Osteoblast (primary cell): ENCODE data around the gene BPIFB4. TPM values are rescaled to one million over a fixed set of nuclear protein-coding genes. Genes with fewer than 3 reads are reported as not detected.

Experiments used
- DNase-seq: peaks from one replicate; pipeline ENCODE4 v3.0.0; 2011; ENCODE audit warnings: low spot score, mixed read lengths; ENCODE audit not compliant: insufficient read length; ENCODE audit errors: missing footprints
- H2AFZ ChIP-seq: 2 replicates; pipeline ENCODE4 v1.6.0; 2011; ENCODE audit warnings: mild to moderate bottlenecking, low read length
- H3K27ac ChIP-seq: 2 replicates; pipeline ENCODE4 v1.5.1; 2011; ENCODE audit warnings: mild to moderate bottlenecking, low read depth, low read length, moderate library complexity
- H3K27me3 ChIP-seq: 2 replicates; pipeline ENCODE4 v1.6.0; 2012; ENCODE audit warnings: mild to moderate bottlenecking, control low read depth, inconsistent platforms, low read length, moderate library complexity; ENCODE audit not compliant: insufficient read depth
- H3K36me3 ChIP-seq: 2 replicates; pipeline ENCODE4 v1.5.1; 2011; ENCODE audit warnings: mild to moderate bottlenecking, low read length, control low read depth, moderate library complexity; ENCODE audit not compliant: insufficient read depth
- H3K4me1 ChIP-seq: 2 replicates; pipeline ENCODE4 v1.5.1; 2011; ENCODE audit warnings: mild to moderate bottlenecking, low read length, control low read depth, moderate library complexity; ENCODE audit not compliant: insufficient read depth
- H3K4me2 ChIP-seq: 2 replicates; pipeline ENCODE4 v1.6.0; 2011; ENCODE audit warnings: mild to moderate bottlenecking, low read length; ENCODE audit not compliant: insufficient read depth
- H3K4me3 ChIP-seq: fragments of 200-600 bp; sonication (generic); 3 replicates; pipeline ENCODE4 v1.5.1; 2012; ENCODE audit warnings: mild to moderate bottlenecking, low read length, inconsistent platforms; ENCODE audit not compliant: insufficient read depth
- H3K79me2 ChIP-seq: 2 replicates; pipeline ENCODE4 v1.6.0; 2012; ENCODE audit warnings: mild to moderate bottlenecking, low read length, control low read depth, inconsistent platforms; ENCODE audit not compliant: insufficient read depth
- H3K9me3 ChIP-seq: 2 replicates; pipeline ENCODE4 v1.5.1; 2011; ENCODE audit warnings: low read depth, low read length, control low read depth
- H4K20me1 ChIP-seq: 2 replicates; pipeline ENCODE4 v1.6.0; 2012; ENCODE audit warnings: mild to moderate bottlenecking, low read length, control low read depth; ENCODE audit not compliant: insufficient read depth
- total RNA-seq: library from RNA; depleted of rRNA; stranded (reverse); fragments of >200 nt; gene quantifications from 2 replicates; pipeline ENCODE4 v1.2.3, GENCODE V29; 2012
- TF ChIP-seq, protein P1 (sequence below): IDR thresholded peaks from 2 replicates; pipeline ENCODE4 v1.5.1; 2011; ENCODE audit warnings: mild to moderate bottlenecking, low read depth, low read length, moderate library complexity; ENCODE audit errors: extremely low read depth

BPIFB4 gene
- total RNA-seq, 1 donor: not detected

DNA sequence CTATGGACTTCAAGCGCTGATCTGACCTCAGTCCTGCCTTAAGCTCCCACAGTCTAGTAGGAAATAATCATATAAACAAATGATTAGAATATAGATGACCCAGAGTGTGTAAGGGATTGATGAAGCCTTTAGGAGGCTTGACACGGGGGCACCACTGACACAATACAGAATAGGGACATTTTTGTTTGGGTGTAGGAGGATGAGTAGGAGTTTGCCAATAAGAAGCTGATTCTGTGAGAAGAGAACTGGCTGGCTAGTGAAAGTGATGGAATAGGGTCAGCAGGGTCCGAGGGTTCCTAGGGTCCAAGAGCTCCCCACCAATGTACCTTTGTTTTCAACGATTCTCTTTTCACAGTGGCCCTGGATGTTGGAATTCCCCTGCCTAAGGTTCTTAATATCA is 7.1 kb upstream of the BPIFB4 start:
- no peaks in the 10 kb centered on the region for H3K9me3 ChIP-seq
- H3K4me3 ChIP-seq: no peak overlapping the region
- no peaks in the 10 kb centered on the region for H4K20me1 ChIP-seq
- no peak overlapping the region for H3K4me2 ChIP-seq
- no peak overlapping the region for H3K27ac ChIP-seq
- no peaks in the 10 kb centered on the region for H3K79me2 ChIP-seq
- H3K27me3 ChIP-seq: peaks cover 10% of the 10 kb centered on the region
- H3K4me1 ChIP-seq: no peaks in the 10 kb centered on the region
- TF ChIP-seq, protein P1, sequence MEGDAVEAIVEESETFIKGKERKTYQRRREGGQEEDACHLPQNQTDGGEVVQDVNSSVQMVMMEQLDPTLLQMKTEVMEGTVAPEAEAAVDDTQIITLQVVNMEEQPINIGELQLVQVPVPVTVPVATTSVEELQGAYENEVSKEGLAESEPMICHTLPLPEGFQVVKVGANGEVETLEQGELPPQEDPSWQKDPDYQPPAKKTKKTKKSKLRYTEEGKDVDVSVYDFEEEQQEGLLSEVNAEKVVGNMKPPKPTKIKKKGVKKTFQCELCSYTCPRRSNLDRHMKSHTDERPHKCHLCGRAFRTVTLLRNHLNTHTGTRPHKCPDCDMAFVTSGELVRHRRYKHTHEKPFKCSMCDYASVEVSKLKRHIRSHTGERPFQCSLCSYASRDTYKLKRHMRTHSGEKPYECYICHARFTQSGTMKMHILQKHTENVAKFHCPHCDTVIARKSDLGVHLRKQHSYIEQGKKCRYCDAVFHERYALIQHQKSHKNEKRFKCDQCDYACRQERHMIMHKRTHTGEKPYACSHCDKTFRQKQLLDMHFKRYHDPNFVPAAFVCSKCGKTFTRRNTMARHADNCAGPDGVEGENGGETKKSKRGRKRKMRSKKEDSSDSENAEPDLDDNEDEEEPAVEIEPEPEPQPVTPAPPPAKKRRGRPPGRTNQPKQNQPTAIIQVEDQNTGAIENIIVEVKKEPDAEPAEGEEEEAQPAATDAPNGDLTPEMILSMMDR: no peak
- no peaks in the 10 kb centered on the region for H3K36me3 ChIP-seq
- no peak for DNase-seq
- no peak overlapping the region for H2AFZ ChIP-seq

DNA sequence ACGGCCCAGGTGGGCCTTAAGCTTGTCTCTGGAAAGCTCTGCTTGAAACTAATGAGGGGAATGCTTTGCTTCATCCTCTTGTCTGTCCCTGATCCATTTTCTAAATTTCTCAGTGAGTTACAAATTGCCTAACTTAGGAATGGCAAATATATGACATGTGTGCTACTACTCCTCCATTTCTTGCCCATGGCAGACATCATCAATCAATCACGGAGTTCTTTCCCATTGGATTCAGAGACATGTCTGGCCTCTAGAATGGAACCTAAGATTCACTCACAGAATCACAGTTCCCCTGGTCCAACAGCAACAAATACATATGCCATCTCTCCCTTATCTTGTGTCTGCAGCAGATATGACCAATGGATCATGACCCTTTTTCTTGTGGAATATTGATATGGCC is 6.6 kb upstream of the BPIFB4 start:
- no peak for DNase-seq
- TF ChIP-seq, protein P1: no peak
- no peak overlapping the region for H3K4me3 ChIP-seq
- H3K79me2 ChIP-seq: no peaks in the 10 kb centered on the region
- H3K36me3 ChIP-seq: no peaks in the 10 kb centered on the region
- H3K27ac ChIP-seq: no peak overlapping the region
- no peak overlapping the region for H2AFZ ChIP-seq
- H3K4me1 ChIP-seq: no peaks in the 10 kb centered on the region
- no peak overlapping the region for H3K4me2 ChIP-seq
- no peaks in the 10 kb centered on the region for H3K9me3 ChIP-seq
- H3K27me3 ChIP-seq: peaks cover 10% of the 10 kb centered on the region
- no peaks in the 10 kb centered on the region for H4K20me1 ChIP-seq

DNA sequence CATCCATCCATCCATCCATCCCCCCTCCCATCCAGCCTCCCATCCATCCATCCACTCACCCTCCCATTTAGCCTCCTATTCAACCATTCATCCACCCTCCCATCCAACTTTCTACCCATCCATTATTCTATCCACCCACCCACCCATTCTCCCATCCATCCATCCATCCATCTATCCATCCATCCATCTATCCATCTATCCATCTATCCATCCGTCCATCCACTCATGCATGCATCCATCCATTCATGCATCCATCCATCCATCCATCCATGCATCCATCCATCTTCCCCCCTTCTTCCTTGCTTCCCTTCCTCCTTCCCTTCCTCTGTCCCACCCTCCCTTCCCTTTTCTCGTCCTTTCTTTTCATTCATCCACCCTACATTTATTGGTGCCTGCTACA is 4.8 kb upstream of the BPIFB4 start:
- TF ChIP-seq, protein P1: no peak
- Histone ChIP-seq H3K4me2 (no peak overlapping the region), H3K27me3 (peaks cover 9% of the 10 kb centered on the region), H3K36me3 (no peaks in the 10 kb centered on the region), H3K79me2 (no peaks in the 10 kb centered on the region), H3K4me1 (no peaks in the 10 kb centered on the region), H2AFZ (no peak overlapping the region), H3K4me3 (no peak overlapping the region), H4K20me1 (no peaks in the 10 kb centered on the region), H3K27ac (no peak overlapping the region), H3K9me3 (no peaks in the 10 kb centered on the region)
- no peak for DNase-seq

DNA sequence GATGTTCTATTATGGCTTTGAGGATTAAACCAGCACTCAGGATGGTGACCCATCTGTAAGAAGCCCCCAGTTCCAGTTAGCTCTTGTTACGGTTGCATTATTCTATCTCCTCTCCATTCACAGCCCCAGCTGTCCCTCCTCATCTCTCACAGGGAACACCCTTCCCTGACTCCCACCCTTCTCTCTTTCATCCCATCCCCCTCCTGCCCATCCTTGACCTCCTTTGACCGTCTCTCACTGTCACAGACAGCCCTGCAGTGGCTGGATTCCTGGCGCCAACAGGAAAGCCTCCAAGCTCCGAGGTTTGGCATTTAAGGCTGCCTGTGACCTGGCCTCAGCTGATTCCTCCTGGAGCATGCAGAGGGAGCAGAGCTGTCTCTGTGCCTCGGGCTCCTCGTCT is 4.2 kb upstream of the BPIFB4 start:
- H3K79me2 ChIP-seq: no peaks in the 10 kb centered on the region
- H3K4me3 ChIP-seq: no peak overlapping the region
- H3K4me1 ChIP-seq: no peaks in the 10 kb centered on the region
- TF ChIP-seq, protein P1: no peak
- no peaks in the 10 kb centered on the region for H4K20me1 ChIP-seq
- DNase-seq: no peak
- no peaks in the 10 kb centered on the region for H3K9me3 ChIP-seq
- no peak overlapping the region for H3K27ac ChIP-seq
- H3K4me2 ChIP-seq: no peak overlapping the region
- H3K27me3 ChIP-seq: peaks cover 9% of the 10 kb centered on the region
- no peak overlapping the region for H2AFZ ChIP-seq
- no peaks in the 10 kb centered on the region for H3K36me3 ChIP-seq
